ENCODE measurements around the gene MRFAP1L1. TPM values are rescaled to one million over a fixed set of nuclear protein-coding genes. Genes with fewer than 3 reads are reported as not detected.

MRFAP1L1 gene
- polyA plus RNA-seq, 1 donor from 2014 or later = 438 TPM

DNA sequence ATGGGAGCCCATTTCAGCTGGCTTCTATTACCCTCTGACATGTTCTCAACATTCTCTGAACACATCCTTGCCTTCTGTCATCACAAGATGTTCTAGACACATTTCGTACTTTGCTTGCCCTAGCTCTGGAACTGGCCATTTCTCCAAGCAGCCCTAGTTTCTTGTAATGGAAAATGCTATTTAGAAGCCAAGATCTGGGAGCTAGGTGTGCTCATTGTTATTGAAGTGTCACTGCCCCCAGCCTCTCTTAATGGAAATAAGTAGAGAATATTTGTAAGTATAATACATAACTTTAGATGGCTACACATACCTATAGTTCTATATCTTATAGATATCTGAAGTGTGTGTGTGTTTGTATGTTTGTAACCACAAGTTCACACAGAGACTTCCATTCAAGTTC is 6.9 kb downstream of the MRFAP1L1 start:
- Histone ChIP-seq H3K4me3 (ENCODE audit: low read length) (no peak overlapping the region), H3F3A (ENCODE audit: insufficient read depth, low read length, poor library complexity, severe bottlenecking) (no peaks in the 10 kb centered on the region), H3K36me3 (ENCODE audit: insufficient read depth, low read length) (peaks cover 15% of the 10 kb centered on the region), H3K9me3 (ENCODE audit: low read length) (no peaks in the 10 kb centered on the region), H2AFZ (ENCODE audit: low read depth, low read length) (no peak overlapping the region), H3K79me2 (replicated peaks; ENCODE audit: insufficient read depth, low read length) (peaks cover 42% of the 10 kb centered on the region), H3K27ac (ENCODE audit: low read length) (no peak overlapping the region), H3K4me2 (ENCODE audit: low read length) (no peak overlapping the region), H3K9ac (ENCODE audit: low read length) (no peak overlapping the region), H3K9me2 (ENCODE audit: insufficient read depth, low read length) (no peaks in the 10 kb centered on the region), H4K20me1 (ENCODE audit: insufficient read depth) (no peaks in the 10 kb centered on the region), H3K27me3 (ENCODE audit: insufficient read depth, low read depth, low read length) (no peaks in the 10 kb centered on the region)
- no peak for TF ChIP-seq MXI1 (conservative IDR thresholded peaks at IDR 0.05; ENCODE audit: poor library complexity, severe bottlenecking)
- TF ChIP-seq SMC3 (conservative IDR thresholded peaks at IDR 0.05; ENCODE audit: poor library complexity) = no peak
- no peak for TF ChIP-seq CTCF (IDR thresholded peaks at IDR 0.05; ENCODE audit: poor library complexity, severe bottlenecking)
- no peak for TF ChIP-seq EZH2 (IDR thresholded peaks at IDR 0.05; ENCODE audit: borderline replicate concordance, insufficient read depth, low read length, poor library complexity, severe bottlenecking)
- TF ChIP-seq POLR2AphosphoS5 (IDR thresholded peaks at IDR 0.05) = no peak
- no peak for TF ChIP-seq TAF1 (IDR thresholded peaks at IDR 0.05; ENCODE audit: low read depth)
- no peak for TF ChIP-seq REST (IDR thresholded peaks at IDR 0.05; ENCODE audit: borderline replicate concordance)
- TF ChIP-seq EP300 (conservative IDR thresholded peaks at IDR 0.05; ENCODE audit: poor library complexity, severe bottlenecking) = no peak
- TF ChIP-seq RAD21 (conservative IDR thresholded peaks at IDR 0.05) = no peak

DNA sequence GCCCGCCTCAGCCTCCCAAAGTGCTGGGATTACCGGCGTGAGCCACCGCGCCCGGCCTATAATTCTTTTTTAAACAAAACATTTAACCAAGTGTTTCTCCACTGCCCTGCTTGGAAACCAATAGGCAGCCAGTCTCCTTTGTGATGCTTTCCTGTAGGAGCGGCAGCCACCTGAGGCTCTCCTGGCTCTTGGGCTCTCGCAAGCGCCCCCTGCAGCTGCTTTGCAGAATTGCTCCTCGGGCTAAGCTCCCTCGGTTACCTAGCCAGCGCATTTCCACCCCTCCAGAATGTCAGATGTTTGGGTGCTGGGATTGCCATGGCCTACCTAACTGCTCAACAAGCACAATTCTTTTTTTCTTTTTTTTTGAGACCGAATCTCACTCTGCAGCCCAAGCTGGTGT is 8.3 kb downstream of the MRFAP1L1 start:
- no peak overlapping the region for H2AFZ ChIP-seq (ENCODE audit: low read depth, low read length)
- no peak overlapping the region for H3K4me2 ChIP-seq (ENCODE audit: low read length)
- no peaks in the 10 kb centered on the region for H3K27me3 ChIP-seq (ENCODE audit: insufficient read depth, low read depth, low read length)
- H3K27ac ChIP-seq (ENCODE audit: low read length) = no peak overlapping the region
- peaks cover 28% of the 10 kb centered on the region for H3K79me2 ChIP-seq (replicated peaks; ENCODE audit: insufficient read depth, low read length)
- no peaks in the 10 kb centered on the region for H4K20me1 ChIP-seq (ENCODE audit: insufficient read depth)
- H3K4me3 ChIP-seq (ENCODE audit: low read length) = no peak overlapping the region
- H3K9me3 ChIP-seq (ENCODE audit: low read length) = no peaks in the 10 kb centered on the region
- TF ChIP-seq POLR2AphosphoS5 (IDR thresholded peaks at IDR 0.05) (no peak), EP300 (conservative IDR thresholded peaks at IDR 0.05; ENCODE audit: poor library complexity, severe bottlenecking) (no peak), SMC3 (conservative IDR thresholded peaks at IDR 0.05; ENCODE audit: poor library complexity) (no peak), EZH2 (IDR thresholded peaks at IDR 0.05; ENCODE audit: borderline replicate concordance, insufficient read depth, low read length, poor library complexity, severe bottlenecking) (no peak), TAF1 (IDR thresholded peaks at IDR 0.05; ENCODE audit: low read depth) (no peak), REST (IDR thresholded peaks at IDR 0.05; ENCODE audit: borderline replicate concordance) (no peak), MXI1 (conservative IDR thresholded peaks at IDR 0.05; ENCODE audit: poor library complexity, severe bottlenecking) (no peak), CTCF (IDR thresholded peaks at IDR 0.05; ENCODE audit: poor library complexity, severe bottlenecking) (no peak)
- no peak overlapping the region for H3K9ac ChIP-seq (ENCODE audit: low read length)
- no peaks in the 10 kb centered on the region for H3F3A ChIP-seq (ENCODE audit: insufficient read depth, low read length, poor library complexity, severe bottlenecking)
- H3K9me2 ChIP-seq (ENCODE audit: insufficient read depth, low read length) = no peaks in the 10 kb centered on the region
- H3K36me3 ChIP-seq (ENCODE audit: insufficient read depth, low read length) = peaks cover 15% of the 10 kb centered on the region
